ENCODE results near the gene MYH11.
"Not testable (repeated sequence)": the region's sequence is repeated elsewhere in the genome, so short reads cannot be mapped to it uniquely, and the experiment has no call there.

Gene MYH11

DNA sequence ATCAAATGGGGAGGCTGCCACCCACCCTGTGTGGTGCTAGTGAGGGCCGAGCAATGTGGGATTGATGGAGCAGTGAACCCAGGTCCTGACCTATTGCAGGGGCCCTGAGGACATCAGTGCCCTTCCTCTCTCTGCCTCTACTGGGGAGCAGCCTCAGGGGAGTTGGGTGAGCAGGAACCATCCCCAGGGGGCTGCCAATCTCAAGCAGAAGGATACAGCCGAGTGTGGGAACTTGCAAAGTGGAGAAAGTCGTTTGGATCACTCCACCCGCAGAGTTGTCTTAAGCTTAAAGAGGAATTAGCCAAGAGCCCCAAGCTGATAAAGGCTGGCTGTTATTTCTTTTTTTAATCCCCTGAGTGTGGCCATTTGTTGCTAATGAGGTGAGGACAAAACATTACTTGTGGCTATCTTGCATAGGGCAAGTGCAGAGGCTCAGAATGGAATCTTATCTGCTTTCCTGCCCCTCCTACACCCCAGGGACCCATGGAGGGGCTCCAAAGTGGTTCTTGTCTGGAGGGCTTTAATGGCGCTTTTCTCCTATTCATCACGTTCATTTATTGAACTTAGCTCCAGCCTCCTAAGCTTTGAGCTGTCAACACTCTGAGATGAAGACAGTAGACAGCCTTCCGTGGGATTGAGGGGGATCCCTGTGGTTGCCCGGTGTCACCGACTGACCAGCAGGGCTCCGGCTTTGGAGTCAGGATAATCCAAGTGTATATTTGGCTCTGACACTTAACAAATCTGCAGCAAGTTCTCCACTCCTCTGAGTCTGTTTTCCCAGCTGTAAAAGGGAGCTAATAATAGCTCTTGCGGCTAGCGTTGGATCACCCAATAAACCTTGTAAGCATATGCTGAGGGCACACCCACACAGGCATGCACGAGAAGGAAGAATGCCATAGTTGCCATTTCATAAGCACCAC is 45.1 kb downstream of the MYH11 start:
- Histone ChIP-seq H3K27me3 (ENCODE audit: insufficient read depth, low read length) (peaks cover 10% of the 10 kb centered on the region; the same call in 1 of the 2 replicates), H3K27ac (ENCODE audit: low read depth, low read length, poor library complexity, severe bottlenecking) (no peak overlapping the region), H3K9ac (ENCODE audit: low read length) (no peak overlapping the region), H3K79me2 (ENCODE audit: insufficient read depth, low read length) (no peaks in the 10 kb centered on the region), H3K36me3 (ENCODE audit: insufficient read depth, low read length) (no peaks in the 10 kb centered on the region), H3K9me3 (ENCODE audit: low read length) (peaks cover 11% of the 10 kb centered on the region), H3F3A (ENCODE audit: insufficient read depth, low read length) (no peaks in the 10 kb centered on the region), H3K4me1 (ENCODE audit: insufficient read depth, low read length, severe bottlenecking) (no peaks in the 10 kb centered on the region), H3K9me2 (ENCODE audit: low read depth, low read length) (no peaks in the 10 kb centered on the region), H2AFZ (ENCODE audit: low read length) (no peak overlapping the region), H3K4me3 (ENCODE audit: low read depth, low read length, poor library complexity, severe bottlenecking) (no peak overlapping the region), H3K4me2 (ENCODE audit: low read length) (no peak overlapping the region), H4K20me1 (ENCODE audit: insufficient read depth, low read length) (no peaks in the 10 kb centered on the region)
- TF ChIP-seq EZH2 (IDR thresholded peaks at IDR 0.05; ENCODE audit: borderline replicate concordance, low read length), result no peak
- TF ChIP-seq, protein P1, sequence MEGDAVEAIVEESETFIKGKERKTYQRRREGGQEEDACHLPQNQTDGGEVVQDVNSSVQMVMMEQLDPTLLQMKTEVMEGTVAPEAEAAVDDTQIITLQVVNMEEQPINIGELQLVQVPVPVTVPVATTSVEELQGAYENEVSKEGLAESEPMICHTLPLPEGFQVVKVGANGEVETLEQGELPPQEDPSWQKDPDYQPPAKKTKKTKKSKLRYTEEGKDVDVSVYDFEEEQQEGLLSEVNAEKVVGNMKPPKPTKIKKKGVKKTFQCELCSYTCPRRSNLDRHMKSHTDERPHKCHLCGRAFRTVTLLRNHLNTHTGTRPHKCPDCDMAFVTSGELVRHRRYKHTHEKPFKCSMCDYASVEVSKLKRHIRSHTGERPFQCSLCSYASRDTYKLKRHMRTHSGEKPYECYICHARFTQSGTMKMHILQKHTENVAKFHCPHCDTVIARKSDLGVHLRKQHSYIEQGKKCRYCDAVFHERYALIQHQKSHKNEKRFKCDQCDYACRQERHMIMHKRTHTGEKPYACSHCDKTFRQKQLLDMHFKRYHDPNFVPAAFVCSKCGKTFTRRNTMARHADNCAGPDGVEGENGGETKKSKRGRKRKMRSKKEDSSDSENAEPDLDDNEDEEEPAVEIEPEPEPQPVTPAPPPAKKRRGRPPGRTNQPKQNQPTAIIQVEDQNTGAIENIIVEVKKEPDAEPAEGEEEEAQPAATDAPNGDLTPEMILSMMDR (IDR thresholded peaks at IDR 0.05; ENCODE audit: low read length), result no peak

DNA sequence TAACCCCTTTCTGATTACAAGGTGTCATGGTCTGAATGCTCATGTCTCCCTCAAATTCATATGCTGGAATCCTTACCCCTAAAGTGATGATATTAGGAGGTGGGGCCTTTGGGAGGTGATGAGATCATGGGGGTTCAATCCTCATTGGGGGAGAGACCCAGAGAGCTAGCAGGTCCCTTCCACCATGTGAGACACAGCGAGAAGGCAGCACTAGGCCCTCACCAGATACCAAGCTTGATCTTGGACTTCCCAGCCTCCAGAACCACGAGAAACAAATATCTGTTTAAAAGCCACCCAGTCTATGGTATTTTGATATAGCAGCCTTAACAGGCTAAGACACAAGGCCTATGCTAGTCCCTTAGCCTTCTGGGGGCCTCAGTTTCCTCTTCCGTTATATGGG is 45.9 kb downstream of the MYH11 start:
- Histone ChIP-seq H3K4me3 (ENCODE audit: low read depth, low read length, poor library complexity, severe bottlenecking) (no peak overlapping the region), H4K20me1 (ENCODE audit: insufficient read depth, low read length) (no peaks in the 10 kb centered on the region), H2AFZ (ENCODE audit: low read length) (no peak overlapping the region), H3K9me2 (ENCODE audit: low read depth, low read length) (no peaks in the 10 kb centered on the region), H3K9ac (ENCODE audit: low read length) (no peak overlapping the region), H3K27me3 (ENCODE audit: insufficient read depth, low read length) (peaks cover 7% of the 10 kb centered on the region; the same call in 1 of the 2 replicates), H3F3A (ENCODE audit: insufficient read depth, low read length) (no peaks in the 10 kb centered on the region), H3K27ac (ENCODE audit: low read depth, low read length, poor library complexity, severe bottlenecking) (no peak overlapping the region), H3K9me3 (ENCODE audit: low read length) (peaks cover 4% of the 10 kb centered on the region), H3K4me1 (ENCODE audit: insufficient read depth, low read length, severe bottlenecking) (no peaks in the 10 kb centered on the region), H3K4me2 (ENCODE audit: low read length) (no peak overlapping the region), H3K79me2 (ENCODE audit: insufficient read depth, low read length) (no peaks in the 10 kb centered on the region), H3K36me3 (ENCODE audit: insufficient read depth, low read length) (no peaks in the 10 kb centered on the region)
- TF ChIP-seq, protein P1 (IDR thresholded peaks at IDR 0.05; ENCODE audit: low read length), result no peak
- no peak for TF ChIP-seq EZH2 (IDR thresholded peaks at IDR 0.05; ENCODE audit: borderline replicate concordance, low read length)

DNA sequence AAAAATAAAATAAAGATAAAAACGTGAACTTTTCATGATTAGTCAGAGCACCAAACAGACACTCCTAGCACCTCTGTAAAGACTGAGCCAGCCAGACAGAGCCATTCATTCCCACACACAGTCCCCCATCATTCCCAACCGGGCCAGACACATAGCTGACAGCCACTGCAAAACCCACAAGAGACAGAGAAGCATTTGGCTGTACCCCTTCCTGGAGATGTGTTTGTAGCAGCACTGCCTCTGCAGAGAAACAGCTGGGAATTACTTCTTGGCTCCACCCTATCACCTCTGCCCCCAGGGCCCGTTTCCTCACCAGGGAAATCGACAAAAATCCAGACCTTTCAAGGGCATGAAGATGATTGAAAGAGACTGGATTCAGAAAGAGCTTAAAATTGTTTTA is 46.4 kb downstream of the MYH11 start:
- Histone ChIP-seq H3K4me3 (ENCODE audit: low read depth, low read length, poor library complexity, severe bottlenecking) (no peak overlapping the region), H3F3A (ENCODE audit: insufficient read depth, low read length) (no peaks in the 10 kb centered on the region), H3K9me3 (ENCODE audit: low read length) (no peaks in the 10 kb centered on the region; the same call in 1 of the 2 replicates), H3K27me3 (ENCODE audit: insufficient read depth, low read length) (peaks cover 5% of the 10 kb centered on the region; the same call in 1 of the 2 replicates), H3K4me1 (ENCODE audit: insufficient read depth, low read length, severe bottlenecking) (no peaks in the 10 kb centered on the region), H3K9ac (ENCODE audit: low read length) (no peak overlapping the region), H3K4me2 (ENCODE audit: low read length) (no peak overlapping the region), H4K20me1 (ENCODE audit: insufficient read depth, low read length) (no peaks in the 10 kb centered on the region), H3K79me2 (ENCODE audit: insufficient read depth, low read length) (no peaks in the 10 kb centered on the region), H2AFZ (ENCODE audit: low read length) (no peak overlapping the region), H3K9me2 (ENCODE audit: low read depth, low read length) (no peaks in the 10 kb centered on the region), H3K36me3 (ENCODE audit: insufficient read depth, low read length) (no peaks in the 10 kb centered on the region), H3K27ac (ENCODE audit: low read depth, low read length, poor library complexity, severe bottlenecking) (no peak overlapping the region)
- TF ChIP-seq EZH2 (IDR thresholded peaks at IDR 0.05; ENCODE audit: borderline replicate concordance, low read length), result no peak
- TF ChIP-seq, protein P1 (IDR thresholded peaks at IDR 0.05; ENCODE audit: low read length), result no peak

DNA sequence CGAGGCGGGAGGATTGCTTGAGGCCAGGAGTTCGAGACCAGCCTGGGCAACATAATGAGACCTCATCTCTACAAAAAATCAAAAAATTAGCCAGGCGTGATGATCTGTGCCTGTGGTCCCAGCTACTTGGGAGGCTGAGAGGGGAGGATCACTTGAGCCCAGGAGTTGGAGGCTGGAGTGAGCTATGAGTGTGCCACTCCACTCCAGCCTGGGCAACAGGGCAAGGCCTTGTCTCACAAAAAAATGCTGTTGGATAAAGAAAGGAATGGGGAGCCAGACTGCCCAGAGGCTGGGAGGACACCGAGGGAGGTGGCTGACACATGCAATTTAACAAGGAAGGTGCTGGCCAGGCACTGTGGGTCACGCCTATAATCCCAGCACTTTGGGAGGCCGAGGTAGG is 47.5 kb downstream of the MYH11 start:
- not testable (repeated sequence) for H3K36me3 ChIP-seq (ENCODE audit: insufficient read depth, low read length); H3K4me1 ChIP-seq (ENCODE audit: insufficient read depth, low read length, severe bottlenecking); H3K27ac ChIP-seq (ENCODE audit: low read depth, low read length, poor library complexity, severe bottlenecking); H3K79me2 ChIP-seq (ENCODE audit: insufficient read depth, low read length); H3K27me3 ChIP-seq (ENCODE audit: insufficient read depth, low read length); H3F3A ChIP-seq (ENCODE audit: insufficient read depth, low read length); H3K9me2 ChIP-seq (ENCODE audit: low read depth, low read length); H3K4me3 ChIP-seq (ENCODE audit: low read depth, low read length, poor library complexity, severe bottlenecking); H4K20me1 ChIP-seq (ENCODE audit: insufficient read depth, low read length); H3K9me3 ChIP-seq (ENCODE audit: low read length); H3K9ac ChIP-seq (ENCODE audit: low read length); H2AFZ ChIP-seq (ENCODE audit: low read length); H3K4me2 ChIP-seq (ENCODE audit: low read length)

Data from OCI-LY1 (cell line).